SK-N-SH (cell line): Measurements from ENCODE around the gene BAIAP3. TPM values are rescaled to one million over a fixed set of nuclear protein-coding genes. Genes with fewer than 3 reads are reported as not detected.
A peak's percentile ranks its signal among the peaks of the same experiment; 100 is the strongest.

Experiments used
- CTCF ChIA-PET: fragments of 300-600, 350-600 bp; formaldehyde crosslinking; extraction: SDS; loops from one replicate; lab custom pipeline; 2021; lab: Yijun Ruan, JAX
- POLR2A ChIA-PET: fragments of 350-600 bp; sonication (Branson Sonifier 250); formaldehyde crosslinking; extraction: SDS; loops from one replicate; lab custom pipeline; 2020; ENCODE audit warnings: antibody characterized with exemption, inconsistent platforms; lab: Yijun Ruan, JAX
- DNase-seq: peaks from one replicate; pipeline ENCODE4 v3.0.0; 2012
- H2AFZ ChIP-seq: fragments of 200-600 bp; sonication (generic); 2 replicates; pipeline ENCODE4 v1.8.1; 2016; ENCODE audit warnings: antibody characterized with exemption, mild to moderate bottlenecking, low read depth
- H3F3A ChIP-seq: fragments of 200-600 bp; sonication (generic); replicated peaks from 2 replicates; pipeline ENCODE3; 2016; ENCODE audit warnings: antibody characterized with exemption, mild to moderate bottlenecking; ENCODE audit not compliant: insufficient read depth
- H3K27ac ChIP-seq, 2 experiments: fragments of 200-500 bp in 1 of 2; fragments of 200-600 bp in 1 of 2; sonication (Bioruptor generic) in 1 of 2; sonication (generic), shearing (Covaris generic) in 1 of 2; 2 replicates each; pipeline versions ENCODE4 v1.5.1 to v1.6.1; 2014 to 2016; ENCODE audit warnings: low read depth in 2 of 2, inconsistent platforms in 1 of 2, low read length in 1 of 2, mild to moderate bottlenecking in 1 of 2, mixed read lengths in 1 of 2
- H3K27me3 ChIP-seq: fragments of 200-600 bp; sonication (generic), shearing (Covaris generic); 2 replicates; pipeline ENCODE4 v1.6.1; 2016; ENCODE audit warnings: mixed run types; ENCODE audit not compliant: insufficient read depth
- H3K36me3 ChIP-seq, 2 experiments: fragments of 200-500 bp in 1 of 2; fragments of 200-600 bp in 1 of 2; sonication (Bioruptor generic) in 1 of 2; sonication (generic) in 1 of 2; replicated peaks in 1 of 2; 2 replicates each; pipeline versions ENCODE3 to v1.5.1; 2014 to 2016; ENCODE audit warnings: low read length in 1 of 2, mild to moderate bottlenecking in 1 of 2; ENCODE audit not compliant: insufficient read depth in 2 of 2, control insufficient read depth in 1 of 2
- H3K4me1 ChIP-seq, 2 experiments: fragments of 200-500 bp in 1 of 2; fragments of 200-600 bp in 1 of 2; sonication (Bioruptor generic) in 1 of 2; sonication (generic), shearing (Covaris generic) in 1 of 2; 2 replicates each; pipeline versions ENCODE4 v1.5.1 to v1.6.1; 2014 to 2016; ENCODE audit warnings: low read depth in 1 of 2, low read length in 1 of 2, mixed run types in 1 of 2; ENCODE audit not compliant: insufficient read depth in 2 of 2, control insufficient read depth in 1 of 2
- H3K4me2 ChIP-seq: fragments of 200-600 bp; sonication (generic), shearing (Covaris generic); 2 replicates; pipeline ENCODE4 v1.6.1; 2017; ENCODE audit warnings: mixed run types
- H3K4me3 ChIP-seq, 2 experiments: fragments of 200-500 bp in 1 of 2; fragments of 200-600 bp in 1 of 2; sonication (Bioruptor generic) in 1 of 2; sonication (generic), shearing (Covaris generic) in 1 of 2; 2 replicates each; pipeline versions ENCODE4 v1.5.1 to v1.8.1; 2014 to 2016; ENCODE audit warnings: low read depth in 2 of 2, inconsistent platforms in 1 of 2, low read length in 1 of 2, mild to moderate bottlenecking in 1 of 2, mixed read lengths in 1 of 2, moderate library complexity in 1 of 2
- H3K79me2 ChIP-seq: fragments of 200-600 bp; sonication (generic); 2 replicates; pipeline ENCODE4 v1.8.1; 2017; ENCODE audit warnings: mild to moderate bottlenecking; ENCODE audit not compliant: insufficient read depth
- H3K9ac ChIP-seq: fragments of 200-600 bp; sonication (generic); 2 replicates; pipeline ENCODE4 v1.6.1; 2017; ENCODE audit warnings: mixed run types
- H3K9me2 ChIP-seq: fragments of 200-600 bp; sonication (generic); 2 replicates; pipeline ENCODE4 v1.6.1; 2017; ENCODE audit warnings: mixed run types
- H3K9me3 ChIP-seq: fragments of 200-600 bp; sonication (generic); 2 replicates; pipeline ENCODE4 v1.6.1; 2017; ENCODE audit warnings: mixed run types, mild to moderate bottlenecking, moderate library complexity
- H4K20me1 ChIP-seq: fragments of 200-600 bp; sonication (generic); 2 replicates; pipeline ENCODE4 v1.6.1; 2017; ENCODE audit warnings: mild to moderate bottlenecking, mixed run types; ENCODE audit not compliant: insufficient read depth
- CHD2 ChIP-seq: fragments of 150-350 bp; IDR thresholded peaks from 2 replicates; pipeline ENCODE4 v1.6.1; 2018; ENCODE audit warnings: low read length; ENCODE audit not compliant: partially characterized antibody
- ELF1 ChIP-seq: IDR thresholded peaks from 2 replicates; pipeline ENCODE4 v1.4.0; 2012
- EP300 ChIP-seq, 2 experiments: IDR thresholded peaks; 2 replicates each; pipeline versions ENCODE4 v1.4.0 to v1.6.1; 2012; ENCODE audit warnings: borderline replicate concordance in 1 of 2, low read depth in 1 of 2, low read length in 1 of 2
- EZH2phosphoT487 ChIP-seq: fragments of 200-600 bp; sonication (generic); IDR thresholded peaks from 2 replicates; pipeline ENCODE4 v1.6.1; 2017; ENCODE audit warnings: low read depth, mixed run types, mild to moderate bottlenecking, antibody characterized with exemption, moderate library complexity, borderline replicate concordance
- FOXJ3 ChIP-seq: sonication (generic); formaldehyde crosslinking; IDR thresholded peaks from 2 replicates; pipeline ENCODE4 v1.5.1; 2020; ENCODE audit warnings: mild to moderate bottlenecking, missing genetic modification reagents
- IRF3 ChIP-seq: fragments of 150-350 bp; IDR thresholded peaks from 2 replicates; pipeline ENCODE4 v1.6.1; 2016; ENCODE audit warnings: mild to moderate bottlenecking, low read depth, low read length
- JUND ChIP-seq: IDR thresholded peaks from 2 replicates; pipeline ENCODE4 v1.4.0; 2012
- MEF2A ChIP-seq: IDR thresholded peaks from 2 replicates; pipeline ENCODE4 v1.4.0; 2012; ENCODE audit warnings: low read depth, borderline replicate concordance
- MXI1 ChIP-seq: IDR thresholded peaks from 2 replicates; pipeline ENCODE4 v1.6.1; 2012; ENCODE audit warnings: mild to moderate bottlenecking, low read depth, low read length, improper control_type of control experiment
- NFIC ChIP-seq: IDR thresholded peaks from 2 replicates; pipeline ENCODE4 v1.4.0; 2012; ENCODE audit warnings: borderline replicate concordance
- NRF1 ChIP-seq: IDR thresholded peaks from 2 replicates; pipeline ENCODE4 v1.6.1; 2012; ENCODE audit warnings: low read depth, mild to moderate bottlenecking, low read length
- RAD21 ChIP-seq: IDR thresholded peaks from 2 replicates; pipeline ENCODE4 v1.6.1; 2012; ENCODE audit warnings: mild to moderate bottlenecking, low read length
- RCOR1 ChIP-seq: fragments of 150-350 bp; IDR thresholded peaks from 2 replicates; pipeline ENCODE4 v1.6.1; 2017; ENCODE audit warnings: antibody characterized with exemption, low read length
- RFX5 ChIP-seq: IDR thresholded peaks from 2 replicates; pipeline ENCODE4 v1.6.1; 2012; ENCODE audit warnings: mild to moderate bottlenecking, improper control_type of control experiment, low read length
- RXRA ChIP-seq: IDR thresholded peaks from 2 replicates; pipeline ENCODE4 v1.4.0; 2012; ENCODE audit warnings: low read depth, mild to moderate bottlenecking, borderline replicate concordance
- SIN3A ChIP-seq: IDR thresholded peaks from 2 replicates; pipeline ENCODE4 v1.6.1; 2012; ENCODE audit warnings: low read depth, mild to moderate bottlenecking, low read length, moderate library complexity, borderline replicate concordance
- SMC3 ChIP-seq: IDR thresholded peaks from 2 replicates; pipeline ENCODE4 v1.6.1; 2012; ENCODE audit warnings: low read depth, low read length, improper control_type of control experiment
- TAF1 ChIP-seq: IDR thresholded peaks from 2 replicates; pipeline ENCODE4 v1.6.1; 2012; ENCODE audit warnings: low read depth, mild to moderate bottlenecking, low read length, moderate library complexity, borderline replicate concordance
- TEAD4 ChIP-seq: IDR thresholded peaks from 2 replicates; pipeline ENCODE4 v1.4.0; 2012; ENCODE audit warnings: mild to moderate bottlenecking, borderline replicate concordance; ENCODE audit not compliant: insufficient read depth
- YY1 ChIP-seq: IDR thresholded peaks from 2 replicates; pipeline ENCODE4 v1.4.0; 2012; ENCODE audit warnings: low read depth, mild to moderate bottlenecking
- ZBTB33 ChIP-seq: IDR thresholded peaks from 2 replicates; pipeline ENCODE4 v1.4.0; 2012; ENCODE audit warnings: low read depth, borderline replicate concordance
- WGBS: methylation state at CpG from one replicate; pipeline ENCODE4 v1.1.6; 2017; ENCODE audit warnings: low lambda C conversion rate; 5-methylcytosine and 5-hydroxymethylcytosine counted together
- polyA plus RNA-seq, 3 experiments: library from polyadenylated mRNA; depleted of rRNA; stranded (reverse); fragments of >200 nt; gene quantifications; 2 replicates each; pipeline ENCODE4 v1.2.3, GENCODE V29; 2012
- TF ChIP-seq, protein P1 (sequence below): IDR thresholded peaks from 2 replicates; pipeline ENCODE4 v1.4.0; 2012; ENCODE audit warnings: low read depth, borderline replicate concordance
- TF ChIP-seq, protein P2 (sequence below): IDR thresholded peaks from 2 replicates; pipeline ENCODE4 v1.6.1; 2012; ENCODE audit warnings: mild to moderate bottlenecking, low read depth, low read length, moderate library complexity
- TF ChIP-seq, protein P3 (sequence below): fragments of 150-350 bp; IDR thresholded peaks from 2 replicates; pipeline ENCODE4 v1.6.1; 2017; ENCODE audit warnings: antibody characterized with exemption, low read length, low read depth, borderline replicate concordance

Gene BAIAP3
- polyA plus RNA-seq, 1 of the 3 experiments (the other 2 are of a cell fraction) = 1.1 TPM

DNA sequence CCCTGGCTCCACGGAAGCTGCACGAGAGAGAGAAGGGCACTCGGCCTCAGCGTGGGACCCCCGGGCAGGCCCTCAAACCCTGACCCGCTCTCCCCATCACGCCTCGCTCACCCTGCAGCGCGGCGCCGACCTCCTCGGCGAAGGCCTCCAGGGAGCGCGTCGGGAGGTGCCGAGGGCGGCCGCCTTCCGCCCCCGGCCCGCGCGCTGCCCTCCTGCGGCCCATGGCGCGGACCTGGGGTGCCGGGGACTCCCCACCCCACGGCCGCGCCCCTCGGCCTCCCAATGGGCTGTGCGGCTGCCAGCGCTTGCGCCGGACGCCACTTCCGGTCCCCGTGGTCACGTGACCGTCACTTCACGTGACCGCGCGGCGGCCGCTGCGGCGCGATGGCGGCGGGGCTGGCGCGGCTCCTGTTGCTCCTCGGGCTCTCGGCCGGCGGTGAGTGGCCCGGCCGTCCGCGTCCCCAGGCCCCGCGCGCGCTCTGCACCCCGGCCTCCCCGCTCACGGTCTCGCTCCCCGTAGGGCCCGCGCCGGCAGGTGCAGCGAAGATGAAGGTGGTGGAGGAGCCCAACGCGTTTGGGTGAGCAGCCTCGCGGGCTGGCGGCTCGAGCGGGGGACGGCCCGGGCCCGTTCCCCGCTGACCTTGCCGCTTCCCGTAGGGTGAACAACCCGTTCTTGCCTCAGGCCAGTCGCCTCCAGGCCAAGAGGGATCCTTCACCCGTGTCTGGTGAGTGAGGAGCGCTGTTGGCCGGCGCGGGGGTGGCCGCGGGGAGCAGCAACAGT lies 18.3 kb downstream of the BAIAP3 start, which contains the start of the genes GNPTG and TSR3:
TSS of gene GNPTG (plus strand) at position 350 of the 781 bp plus-strand sequence. CDS start at position 385, 35 bp downstream.
TSS of gene TSR3 (minus strand) at position 297 of the 781 bp plus-strand sequence. CDS start at position 223, 74 bp downstream.
- Histone ChIP-seq H3K9me2 (no peaks in the 10 kb centered on the region), H3K27me3 (no peaks in the 10 kb centered on the region), H2AFZ (0 out of 2 replicates have a peak within 1 kb of the TSS, but pooled peaks have one; percentile 51), H3K4me2 (peak within 1 kb of the TSS; percentile 98), H3K4me1 (peaks cover 0 to 15% of the 10 kb centered on the region in 2 experiments; a peak in 2 of 4 replicates), H4K20me1 (peaks cover 14% of the 10 kb centered on the region; the same call in 1 of the 2 replicates), H3F3A (no peaks in the 10 kb centered on the region), H3K36me3 (peaks cover 0 to 19% of the 10 kb centered on the region in 2 experiments), H3K27ac (peak within 1 kb of the TSS in 1 of 2 experiments; percentile 56; a peak in 1 of 4 replicates), H3K9ac (peak within 1 kb of the TSS; percentile 82), H3K79me2 (peaks cover 56% of the 10 kb centered on the region), H3K9me3 (no peaks in the 10 kb centered on the region), H3K4me3 (peak within 1 kb of the TSS; percentile 98)
- 1% methylated on average over 12 of the region's 98 CpGs for WGBS
- DNase-seq = peak; percentile 96
- POLR2A ChIA-PET = no interaction called here
- CTCF ChIA-PET = interaction anchor here (2.3 kb wide), 1 partner anchor 13 kb away, joined by 11 read pairs; no protein-coding TSS in a partner anchor
- no peak for TF ChIP-seq SMC3
- TF ChIP-seq EZH2phosphoT487 = no peak
- TF ChIP-seq, protein P1, sequence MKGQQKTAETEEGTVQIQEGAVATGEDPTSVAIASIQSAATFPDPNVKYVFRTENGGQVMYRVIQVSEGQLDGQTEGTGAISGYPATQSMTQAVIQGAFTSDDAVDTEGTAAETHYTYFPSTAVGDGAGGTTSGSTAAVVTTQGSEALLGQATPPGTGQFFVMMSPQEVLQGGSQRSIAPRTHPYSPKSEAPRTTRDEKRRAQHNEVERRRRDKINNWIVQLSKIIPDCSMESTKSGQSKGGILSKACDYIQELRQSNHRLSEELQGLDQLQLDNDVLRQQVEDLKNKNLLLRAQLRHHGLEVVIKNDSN = peak; percentile 98
- TF ChIP-seq TEAD4 = no peak
- TF ChIP-seq MXI1 = peak; percentile 53; the same call in 1 of the 2 replicates
- no peak for TF ChIP-seq IRF3
- TF ChIP-seq, protein P2, sequence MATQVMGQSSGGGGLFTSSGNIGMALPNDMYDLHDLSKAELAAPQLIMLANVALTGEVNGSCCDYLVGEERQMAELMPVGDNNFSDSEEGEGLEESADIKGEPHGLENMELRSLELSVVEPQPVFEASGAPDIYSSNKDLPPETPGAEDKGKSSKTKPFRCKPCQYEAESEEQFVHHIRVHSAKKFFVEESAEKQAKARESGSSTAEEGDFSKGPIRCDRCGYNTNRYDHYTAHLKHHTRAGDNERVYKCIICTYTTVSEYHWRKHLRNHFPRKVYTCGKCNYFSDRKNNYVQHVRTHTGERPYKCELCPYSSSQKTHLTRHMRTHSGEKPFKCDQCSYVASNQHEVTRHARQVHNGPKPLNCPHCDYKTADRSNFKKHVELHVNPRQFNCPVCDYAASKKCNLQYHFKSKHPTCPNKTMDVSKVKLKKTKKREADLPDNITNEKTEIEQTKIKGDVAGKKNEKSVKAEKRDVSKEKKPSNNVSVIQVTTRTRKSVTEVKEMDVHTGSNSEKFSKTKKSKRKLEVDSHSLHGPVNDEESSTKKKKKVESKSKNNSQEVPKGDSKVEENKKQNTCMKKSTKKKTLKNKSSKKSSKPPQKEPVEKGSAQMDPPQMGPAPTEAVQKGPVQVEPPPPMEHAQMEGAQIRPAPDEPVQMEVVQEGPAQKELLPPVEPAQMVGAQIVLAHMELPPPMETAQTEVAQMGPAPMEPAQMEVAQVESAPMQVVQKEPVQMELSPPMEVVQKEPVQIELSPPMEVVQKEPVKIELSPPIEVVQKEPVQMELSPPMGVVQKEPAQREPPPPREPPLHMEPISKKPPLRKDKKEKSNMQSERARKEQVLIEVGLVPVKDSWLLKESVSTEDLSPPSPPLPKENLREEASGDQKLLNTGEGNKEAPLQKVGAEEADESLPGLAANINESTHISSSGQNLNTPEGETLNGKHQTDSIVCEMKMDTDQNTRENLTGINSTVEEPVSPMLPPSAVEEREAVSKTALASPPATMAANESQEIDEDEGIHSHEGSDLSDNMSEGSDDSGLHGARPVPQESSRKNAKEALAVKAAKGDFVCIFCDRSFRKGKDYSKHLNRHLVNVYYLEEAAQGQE = peak; percentile 68; the same call in 1 of the 2 replicates
- no peak; the same call in 1 of the 2 replicates for TF ChIP-seq NFIC
- peak; percentile 79 for TF ChIP-seq NRF1
- TF ChIP-seq CHD2 = no peak
- TF ChIP-seq ELF1 = peak; percentile 91
- no peak for TF ChIP-seq ZBTB33
- no peak for TF ChIP-seq JUND
- no peak for TF ChIP-seq RCOR1
- TF ChIP-seq, protein P3, sequence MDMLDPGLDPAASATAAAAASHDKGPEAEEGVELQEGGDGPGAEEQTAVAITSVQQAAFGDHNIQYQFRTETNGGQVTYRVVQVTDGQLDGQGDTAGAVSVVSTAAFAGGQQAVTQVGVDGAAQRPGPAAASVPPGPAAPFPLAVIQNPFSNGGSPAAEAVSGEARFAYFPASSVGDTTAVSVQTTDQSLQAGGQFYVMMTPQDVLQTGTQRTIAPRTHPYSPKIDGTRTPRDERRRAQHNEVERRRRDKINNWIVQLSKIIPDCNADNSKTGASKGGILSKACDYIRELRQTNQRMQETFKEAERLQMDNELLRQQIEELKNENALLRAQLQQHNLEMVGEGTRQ = peak; percentile 98
- TF ChIP-seq SIN3A = peak; percentile 97
- no peak for TF ChIP-seq RAD21
- no peak for TF ChIP-seq RFX5
- peak; percentile 91 for TF ChIP-seq TAF1
- TF ChIP-seq EP300 (IDR thresholded peaks at IDR 0.05; ENCODE audit: borderline replicate concordance in 1 of 2, low read depth in 1 of 2, low read length in 1 of 2) = no peak; a peak in 1 of 4 replicates
- no peak for TF ChIP-seq FOXJ3 (CRISPR knock-in tag)
- TF ChIP-seq YY1 = peak; percentile 94
- no peak for TF ChIP-seq MEF2A
- TF ChIP-seq RXRA = no peak
